OCI-LY3 (cell line): ENCODE measurements around the gene TCF25.

Experiments used
- EZH2phosphoT487 ChIP-seq: fragments of 200-600 bp; shearing (Covaris generic); IDR thresholded peaks from 2 replicates; pipeline ENCODE4 v1.6.1; 2018; ENCODE audit warnings: antibody characterized with exemption, mixed run types, low read depth
- TF ChIP-seq, protein P1 (sequence below): fragments of 200-600, 300-600 bp; sonication (generic); IDR thresholded peaks from 2 replicates; pipeline ENCODE4 v1.5.1; 2014; ENCODE audit warnings: antibody characterized with exemption, low read length, low read depth

DNA sequence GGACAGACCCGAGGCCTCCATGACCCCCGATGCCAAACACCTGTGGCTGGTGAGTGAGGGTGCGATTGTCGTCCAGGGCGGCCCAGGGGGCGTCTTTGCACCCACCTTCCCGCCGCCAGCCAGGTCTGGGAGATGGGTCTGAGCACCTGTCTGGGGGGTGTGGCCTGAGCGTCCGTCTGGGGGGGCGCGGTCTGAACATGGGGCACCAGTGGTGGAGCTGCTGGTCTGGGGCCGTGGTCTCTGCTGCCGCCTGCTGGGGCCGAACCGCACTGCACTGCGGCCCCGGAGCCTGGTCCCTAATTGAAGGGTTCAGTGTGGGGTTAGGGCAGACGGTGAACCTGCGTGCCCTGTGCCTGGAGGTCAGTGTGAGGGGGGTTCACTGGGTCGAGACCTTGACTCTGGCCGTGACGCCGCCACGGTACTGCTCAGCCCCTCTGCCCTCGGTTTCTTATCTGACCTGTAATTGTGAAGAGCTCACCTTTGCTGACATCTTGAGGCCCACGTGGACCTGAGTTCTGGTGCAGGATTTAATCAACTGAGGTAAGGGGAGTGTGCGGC, 12.6 kb upstream of the TCF25 start:
- TF ChIP-seq, protein P1, sequence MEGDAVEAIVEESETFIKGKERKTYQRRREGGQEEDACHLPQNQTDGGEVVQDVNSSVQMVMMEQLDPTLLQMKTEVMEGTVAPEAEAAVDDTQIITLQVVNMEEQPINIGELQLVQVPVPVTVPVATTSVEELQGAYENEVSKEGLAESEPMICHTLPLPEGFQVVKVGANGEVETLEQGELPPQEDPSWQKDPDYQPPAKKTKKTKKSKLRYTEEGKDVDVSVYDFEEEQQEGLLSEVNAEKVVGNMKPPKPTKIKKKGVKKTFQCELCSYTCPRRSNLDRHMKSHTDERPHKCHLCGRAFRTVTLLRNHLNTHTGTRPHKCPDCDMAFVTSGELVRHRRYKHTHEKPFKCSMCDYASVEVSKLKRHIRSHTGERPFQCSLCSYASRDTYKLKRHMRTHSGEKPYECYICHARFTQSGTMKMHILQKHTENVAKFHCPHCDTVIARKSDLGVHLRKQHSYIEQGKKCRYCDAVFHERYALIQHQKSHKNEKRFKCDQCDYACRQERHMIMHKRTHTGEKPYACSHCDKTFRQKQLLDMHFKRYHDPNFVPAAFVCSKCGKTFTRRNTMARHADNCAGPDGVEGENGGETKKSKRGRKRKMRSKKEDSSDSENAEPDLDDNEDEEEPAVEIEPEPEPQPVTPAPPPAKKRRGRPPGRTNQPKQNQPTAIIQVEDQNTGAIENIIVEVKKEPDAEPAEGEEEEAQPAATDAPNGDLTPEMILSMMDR: peak; percentile 93
- no peak for TF ChIP-seq EZH2phosphoT487
